ENCODE results near the gene ELAVL3. TPM values are rescaled to one million over a fixed set of nuclear protein-coding genes. Genes with fewer than 3 reads are reported as not detected.

ELAVL3 gene
- total RNA-seq, 2 donors from 2014 or later: 0.57 to 1.5 TPM

- 59% methylated on average over 27 of the region's 27 CpGs for WGBS
- TF ChIP-seq POLR2AphosphoS5 (IDR thresholded peaks at IDR 0.05) (no peak), POLR2A (IDR thresholded peaks at IDR 0.05) (no peak), CTCF (IDR thresholded peaks at IDR 0.05) (no peak)
- intact Hi-C loops (cut with DNase I): no loop called here
- Histone ChIP-seq H3K4me1 (replicated peaks) (no peaks in the 10 kb centered on the region), H3K4me3 (no peak overlapping the region), H3K9me3 (no peaks in the 10 kb centered on the region), H3K27me3 (replicated peaks; ENCODE audit: insufficient read depth) (no peaks in the 10 kb centered on the region), H3K27ac (no peak overlapping the region), H3K36me3 (peaks cover 0 to 6% of the 10 kb centered on the region in 2 donors)
- no peak for DNase-seq (ENCODE audit: low spot score)
Measured at GRCh38 chr19:11453468-11454341, 27.1 kb downstream of the ELAVL3 start.

- TF ChIP-seq CTCF (IDR thresholded peaks at IDR 0.05): no peak
- no peak for TF ChIP-seq POLR2AphosphoS5 (IDR thresholded peaks at IDR 0.05)
- no peak for TF ChIP-seq POLR2A (IDR thresholded peaks at IDR 0.05)
- no peaks in the 10 kb centered on the region for H3K27me3 ChIP-seq (replicated peaks; ENCODE audit: insufficient read depth)
- no peak overlapping the region for H3K27ac ChIP-seq
- H3K4me1 ChIP-seq (replicated peaks): no peaks in the 10 kb centered on the region
- no peaks in the 10 kb centered on the region for H3K9me3 ChIP-seq
- intact Hi-C loops (cut with DNase I): no loop called here
- no peak for DNase-seq (ENCODE audit: low spot score)
- no peak overlapping the region for H3K4me3 ChIP-seq
- WGBS: 83% methylated on average over 33 of the region's 33 CpGs
- H3K36me3 ChIP-seq: peaks cover 0 to 9% of the 10 kb centered on the region in 2 donors
Measured at GRCh38 chr19:11452620-11453310, 28.1 kb downstream of the ELAVL3 start.

- 31% methylated on average over 20 of the region's 25 CpGs for WGBS
- no peaks in the 10 kb centered on the region for H3K27me3 ChIP-seq (replicated peaks; ENCODE audit: insufficient read depth)
- H3K4me3 ChIP-seq: no peak overlapping the region
- H3K4me1 ChIP-seq (replicated peaks): no peaks in the 10 kb centered on the region
- H3K36me3 ChIP-seq: peaks cover 0 to 12% of the 10 kb centered on the region in 2 donors
- intact Hi-C loops (cut with DNase I): no loop called here
- no peak overlapping the region for H3K27ac ChIP-seq
- no peak for DNase-seq (ENCODE audit: low spot score)
- H3K9me3 ChIP-seq: no peaks in the 10 kb centered on the region
- TF ChIP-seq CTCF (IDR thresholded peaks at IDR 0.05) (no peak), POLR2AphosphoS5 (IDR thresholded peaks at IDR 0.05) (no peak), POLR2A (IDR thresholded peaks at IDR 0.05) (no peak)
Measured at GRCh38 chr19:11451871-11452619, 28.8 kb downstream of the ELAVL3 start.

- intact Hi-C loops (cut with DNase I): no loop called here
- H3K27me3 ChIP-seq (replicated peaks; ENCODE audit: insufficient read depth): no peaks in the 10 kb centered on the region
- peaks cover 0 to 12% of the 10 kb centered on the region in 2 donors for H3K36me3 ChIP-seq
- H3K27ac ChIP-seq: no peak overlapping the region
- no peaks in the 10 kb centered on the region for H3K9me3 ChIP-seq
- no peaks in the 10 kb centered on the region for H3K4me1 ChIP-seq (replicated peaks)
- 12% methylated on average over 12 of the region's 13 CpGs for WGBS
- TF ChIP-seq CTCF (IDR thresholded peaks at IDR 0.05) (no peak), POLR2A (IDR thresholded peaks at IDR 0.05) (no peak), POLR2AphosphoS5 (IDR thresholded peaks at IDR 0.05) (no peak)
- DNase-seq (ENCODE audit: low spot score): no peak
- no peak overlapping the region for H3K4me3 ChIP-seq
Measured at GRCh38 chr19:11451327-11451870, 29.4 kb downstream of the ELAVL3 start.
